ENCODE data around the gene CCDC27. TPM values are rescaled to one million over a fixed set of nuclear protein-coding genes. Genes with fewer than 3 reads are reported as not detected.

Gene CCDC27
- polyA plus RNA-seq, 3 donors = not detected

DNA sequence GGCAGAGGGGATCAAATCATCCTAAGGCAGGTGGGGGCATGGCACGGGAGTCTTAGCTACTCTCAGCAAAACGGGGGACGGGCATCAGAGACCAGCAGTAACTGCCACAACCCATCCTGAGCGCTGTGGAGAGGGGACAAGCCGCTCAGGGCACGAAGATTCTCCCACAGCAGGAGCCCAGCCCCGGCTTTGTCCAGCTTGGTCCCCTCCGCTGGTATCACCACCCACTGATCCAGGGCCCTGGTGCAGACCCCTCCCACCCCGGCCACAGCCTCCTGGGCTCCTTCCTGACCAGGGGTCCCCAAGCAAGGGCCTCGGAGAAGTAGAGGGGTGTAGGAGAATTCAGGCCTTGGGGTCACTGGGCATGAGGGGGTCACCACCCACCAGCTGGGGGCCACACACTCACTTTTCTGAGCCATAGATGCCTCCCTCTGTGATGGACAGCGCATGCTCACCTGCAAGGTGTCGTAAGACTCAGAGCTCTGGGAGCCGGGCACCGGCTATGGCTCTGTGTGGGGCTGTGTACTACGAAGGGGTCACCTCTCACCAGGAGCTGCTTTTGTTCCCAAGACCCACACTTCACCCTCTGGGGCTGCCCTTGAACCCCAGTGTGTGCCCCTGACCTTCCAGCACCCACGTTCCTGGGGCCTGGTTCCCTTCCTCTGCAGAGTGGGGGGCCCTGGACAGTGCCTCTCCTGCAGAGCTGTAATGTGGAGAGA lies 18.0 kb downstream of the CCDC27 start:
- intact Hi-C loops (cut with micrococcal nuclease) = loop anchor here (5.0 to 10.0 kb wide), 3 partner anchors 132 to 145 kb away; partner anchors contain the start of genes C1orf174 (in 2 of the 2) and TPRG1L (in 1 of the 2)
- peaks cover 0 to 27% of the 10 kb centered on the region in 2 donors for H3K27me3 ChIP-seq (ENCODE audit: control insufficient read depth in 2 of 2, insufficient read depth in 2 of 2, low read length in 2 of 2)

More for the DNA sequence above, 18.0 kb downstream of the CCDC27 start:
- H3K9me3 ChIP-seq (replicated peaks in 1 of 2; ENCODE audit: control insufficient read depth in 1 of 2, insufficient read depth in 1 of 2, low read length in 2 of 2) = no peaks in the 10 kb centered on the region
- DNase-seq = no peak
- no peak overlapping the region for H3K9ac ChIP-seq (ENCODE audit: insufficient read depth, low read length, poor library complexity, severe bottlenecking)
- TF ChIP-seq, protein P1, sequence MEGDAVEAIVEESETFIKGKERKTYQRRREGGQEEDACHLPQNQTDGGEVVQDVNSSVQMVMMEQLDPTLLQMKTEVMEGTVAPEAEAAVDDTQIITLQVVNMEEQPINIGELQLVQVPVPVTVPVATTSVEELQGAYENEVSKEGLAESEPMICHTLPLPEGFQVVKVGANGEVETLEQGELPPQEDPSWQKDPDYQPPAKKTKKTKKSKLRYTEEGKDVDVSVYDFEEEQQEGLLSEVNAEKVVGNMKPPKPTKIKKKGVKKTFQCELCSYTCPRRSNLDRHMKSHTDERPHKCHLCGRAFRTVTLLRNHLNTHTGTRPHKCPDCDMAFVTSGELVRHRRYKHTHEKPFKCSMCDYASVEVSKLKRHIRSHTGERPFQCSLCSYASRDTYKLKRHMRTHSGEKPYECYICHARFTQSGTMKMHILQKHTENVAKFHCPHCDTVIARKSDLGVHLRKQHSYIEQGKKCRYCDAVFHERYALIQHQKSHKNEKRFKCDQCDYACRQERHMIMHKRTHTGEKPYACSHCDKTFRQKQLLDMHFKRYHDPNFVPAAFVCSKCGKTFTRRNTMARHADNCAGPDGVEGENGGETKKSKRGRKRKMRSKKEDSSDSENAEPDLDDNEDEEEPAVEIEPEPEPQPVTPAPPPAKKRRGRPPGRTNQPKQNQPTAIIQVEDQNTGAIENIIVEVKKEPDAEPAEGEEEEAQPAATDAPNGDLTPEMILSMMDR (IDR thresholded peaks at IDR 0.05) = no peak
- H3K27ac Mint-ChIP-seq = no peak overlapping the region
- H3K9me3 Mint-ChIP-seq = peaks cover 0 to 3% (median 0%) of the 10 kb centered on the region in 7 donors
- H3K4me3 ChIP-seq (replicated peaks in 1 of 3; ENCODE audit: low read depth in 2 of 3, low read length in 3 of 3) = no peak overlapping the region
- no peak overlapping the region for H3K27ac ChIP-seq (ENCODE audit: low read depth in 1 of 2, low read length in 2 of 2)
- no peaks in the 10 kb centered on the region for H3K79me2 ChIP-seq (ENCODE audit: insufficient read depth, low read length)
- peaks cover 12% of the 10 kb centered on the region for H3K4me1 Mint-ChIP-seq
- H3K27me3 Mint-ChIP-seq (ENCODE audit: low read depth in 3 of 3) = peaks cover 17 to 43% (median 20%) of the 10 kb centered on the region in 3 donors
- H3K4me3 Mint-ChIP-seq = peak overlapping the region in 1 of 2 donors; percentile 28
- H3K4me2 ChIP-seq (replicated peaks; ENCODE audit: extremely low read depth, low read length, poor library complexity, severe bottlenecking) = no peak overlapping the region
- no peaks in the 10 kb centered on the region for H3K36me3 ChIP-seq (replicated peaks in 1 of 2; ENCODE audit: control insufficient read depth in 1 of 2, insufficient read depth in 2 of 2, low read length in 2 of 2)
- 95% methylated on average over 12 of the region's 16 CpGs for WGBS (ENCODE audit: insufficient coverage)
- H2AFZ ChIP-seq (ENCODE audit: insufficient read depth, low read depth, low read length, poor library complexity, severe bottlenecking) = no peak overlapping the region
- H3K4me1 ChIP-seq (ENCODE audit: control insufficient read depth in 1 of 2, insufficient read depth in 2 of 2, low read length in 2 of 2) = peaks cover 11 to 23% of the 10 kb centered on the region in 2 donors
- H4K20me1 ChIP-seq (ENCODE audit: insufficient read depth, low read length) = no peaks in the 10 kb centered on the region
- H3K36me3 Mint-ChIP-seq = no peaks in the 10 kb centered on the region
